GM21515 (cell line): ENCODE data around the gene ACOT11.
A peak's percentile ranks its signal among the peaks of the same experiment; 100 is the strongest.
"Not testable (repeated sequence)": the region's sequence is repeated elsewhere in the genome, so short reads cannot be mapped to it uniquely, and the experiment has no call there.

Source experiments
- ATAC-seq: cut with Tn5 transposase; IDR thresholded peaks from one replicate; pipeline ENCODE4 v1.9.1; 2021; ENCODE audit not compliant: unreplicated experiment

Gene ACOT11

GRCh38 chr1:54536656-54537055, 11.4 kb upstream of the ACOT11 start:
- not testable (repeated sequence) for ATAC-seq

- ATAC-seq = no peak
Measured at GRCh38 chr1:54537611-54538010, 10.4 kb upstream of the ACOT11 start.

GRCh38 chr1:54538538-54538937, 9.5 kb upstream of the ACOT11 start:
- ATAC-seq = no peak

- ATAC-seq = no peak
Measured at GRCh38 chr1:54540582-54541295, 7.3 kb upstream of the ACOT11 start.

DNA sequence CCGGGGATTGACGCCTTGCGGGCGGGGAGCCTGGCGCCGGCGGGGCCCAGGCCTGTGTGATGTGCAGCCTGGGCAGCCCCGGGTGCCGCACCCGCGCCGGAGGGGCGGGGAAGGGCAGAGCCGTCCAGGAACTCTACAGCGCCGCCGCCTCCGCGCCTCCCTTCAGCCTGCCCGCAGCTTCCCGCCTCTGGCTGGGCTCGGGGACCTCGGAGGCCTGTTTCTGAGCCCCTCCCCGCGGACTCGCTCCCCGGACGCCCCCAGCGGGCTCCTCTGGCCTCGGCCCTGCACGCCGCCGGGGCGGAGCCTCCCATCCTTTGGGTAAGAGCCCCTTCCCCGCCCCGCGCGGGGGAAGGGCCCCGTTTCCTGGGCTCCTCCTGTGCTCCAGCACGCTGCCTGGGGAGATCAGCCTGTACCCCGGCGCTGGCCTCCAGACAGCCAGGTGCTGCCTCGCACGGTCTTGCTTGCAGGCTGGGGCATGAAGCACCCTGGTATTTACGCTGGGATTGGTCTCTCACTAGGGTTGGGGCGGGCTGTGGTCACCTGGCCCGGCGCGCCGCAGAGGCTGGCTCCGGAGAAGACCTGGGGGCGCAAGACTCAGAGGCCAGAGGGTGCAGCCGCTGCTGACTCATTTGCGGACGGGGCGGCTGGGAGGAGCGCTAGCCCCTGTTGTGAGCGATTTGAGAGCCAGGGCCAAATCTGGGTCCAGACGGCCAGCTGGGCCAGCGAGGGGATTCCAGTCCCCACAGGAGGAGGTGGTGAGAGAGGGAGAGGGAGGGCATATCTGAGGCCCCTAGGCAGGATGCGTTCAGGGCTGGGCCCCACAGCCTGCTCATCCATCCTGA, 5.7 kb upstream of the ACOT11 start:
- ATAC-seq = peak; percentile 50

DNA sequence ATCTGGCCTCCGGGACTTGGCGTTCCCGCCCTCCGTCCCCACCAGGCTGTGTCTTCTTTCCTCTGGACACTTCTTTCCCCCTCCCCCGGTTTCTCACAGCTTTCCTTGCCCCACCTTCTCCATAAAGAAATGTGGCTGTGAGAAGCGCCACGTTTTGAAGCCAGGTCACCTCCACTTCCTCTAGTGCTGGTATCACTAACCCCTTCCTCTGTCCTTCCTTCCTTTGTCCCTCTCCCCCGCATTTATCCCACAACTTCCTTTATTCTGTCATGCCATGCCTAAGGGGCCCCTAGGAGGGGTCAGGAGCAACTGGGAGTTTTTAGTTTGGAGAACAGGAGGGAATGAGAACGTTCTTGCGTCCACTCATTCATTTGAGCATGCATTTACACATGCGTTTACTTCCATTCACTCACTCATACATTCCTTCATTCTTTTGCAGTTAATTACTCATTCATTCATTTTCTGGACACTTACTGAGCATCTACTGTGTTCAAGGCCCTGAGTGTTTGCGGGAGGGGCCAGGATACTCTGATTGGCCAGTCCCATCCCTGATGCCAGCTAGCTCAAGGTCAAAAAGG, 5.0 kb upstream of the ACOT11 start:
- ATAC-seq = no peak

GRCh38 chr1:54543729-54544496, 4.1 kb upstream of the ACOT11 start:
- no peak for ATAC-seq

GRCh38 chr1:54545916-54546635, 2.0 kb upstream of the ACOT11 start:
- ATAC-seq = no peak

DNA sequence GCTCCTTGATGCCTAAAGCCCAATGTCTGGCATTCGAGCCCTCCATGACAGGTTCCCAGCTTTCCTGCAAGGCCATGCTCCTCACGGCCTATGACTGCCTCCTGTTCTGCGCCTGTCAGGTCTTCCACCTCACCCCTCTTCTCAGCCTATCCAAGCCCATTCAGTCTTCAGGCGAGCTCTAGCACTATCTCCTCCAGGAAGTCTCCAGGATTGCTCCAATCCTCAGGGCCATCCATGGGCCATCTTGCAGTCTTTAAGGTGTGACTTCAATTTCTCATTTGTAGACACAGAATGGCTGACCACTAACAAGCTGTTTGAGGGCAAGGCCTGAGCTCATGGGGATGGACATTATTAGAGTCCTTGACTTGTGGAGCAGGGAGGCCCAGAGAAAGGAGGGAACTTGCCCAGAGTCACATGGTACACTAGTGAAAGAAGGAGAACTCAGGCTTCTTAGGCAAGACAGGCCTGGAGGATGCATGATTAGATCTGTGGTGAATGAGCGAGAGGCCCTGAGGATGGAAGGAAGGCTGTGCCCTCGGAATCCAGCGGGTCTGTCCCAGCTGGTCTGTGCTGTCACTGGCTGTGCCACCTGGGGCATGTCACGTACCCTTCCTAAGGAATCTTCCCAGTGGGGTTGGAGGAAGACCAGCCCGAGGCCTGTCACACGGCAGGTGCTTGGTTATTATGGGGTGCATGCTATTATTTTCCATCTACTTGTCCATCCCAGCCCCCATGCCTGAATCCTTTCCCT, 1.2 kb upstream of the ACOT11 start:
- no peak for ATAC-seq

DNA sequence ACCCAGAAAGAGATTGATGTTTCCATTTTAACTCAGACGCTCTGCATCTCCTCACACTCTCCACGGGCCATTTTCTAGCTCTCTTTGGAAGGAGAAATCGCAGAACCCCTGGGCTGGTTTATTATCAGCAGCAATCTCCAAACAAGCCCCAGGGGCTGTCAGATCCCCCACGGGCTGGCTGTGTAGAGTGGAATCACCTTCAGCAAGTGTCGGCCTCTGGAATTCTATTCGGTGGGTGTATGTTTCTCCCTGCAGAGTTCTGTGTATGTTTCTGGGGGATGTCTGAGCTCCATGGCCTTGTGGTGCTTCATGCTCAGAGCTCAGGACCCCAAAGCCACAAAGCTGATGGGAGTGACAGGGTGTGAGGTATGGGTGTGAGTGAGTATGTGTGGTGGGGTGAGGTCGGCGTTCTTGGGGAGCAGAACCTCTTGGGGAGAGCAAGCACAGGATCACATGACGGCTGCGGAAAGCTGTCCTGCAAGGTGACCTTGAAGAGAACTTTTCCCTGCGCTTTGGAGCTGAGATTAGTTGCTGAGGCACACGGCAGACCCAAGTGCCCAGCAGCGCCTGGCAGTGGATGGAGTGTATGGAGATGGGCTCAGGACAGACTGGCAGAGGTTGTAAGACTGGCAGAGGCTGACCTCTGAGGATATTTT, 489 bp downstream of the ACOT11 start:
- ATAC-seq = no peak

- ATAC-seq = no peak
Measured at GRCh38 chr1:54549181-54549924, 1.3 kb downstream of the ACOT11 start.

DNA sequence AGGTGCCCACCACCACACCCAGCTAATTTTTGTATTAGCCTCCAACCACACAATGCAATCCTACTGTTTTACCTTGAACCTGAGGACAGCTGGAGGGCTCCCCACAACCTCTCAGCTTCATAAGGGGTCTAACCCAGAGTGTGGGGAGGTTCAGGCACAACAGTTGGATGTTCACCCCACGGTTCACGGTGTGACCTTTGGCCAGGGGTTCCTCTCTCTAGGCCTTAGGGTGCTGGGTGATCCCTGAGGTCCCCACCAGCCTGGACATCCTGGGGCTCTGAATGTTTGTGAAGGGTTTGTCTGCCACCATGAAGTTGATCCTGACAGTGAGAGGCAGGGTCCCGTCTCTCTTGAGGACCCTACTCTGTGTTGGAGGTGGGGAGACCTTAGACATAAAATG, 3.9 kb downstream of the ACOT11 start:
- ATAC-seq = no peak

GRCh38 chr1:54553602-54554313, 5.7 kb downstream of the ACOT11 start:
- ATAC-seq = no peak

- no peak for ATAC-seq
Measured at GRCh38 chr1:54556110-54556509, 8.1 kb downstream of the ACOT11 start.

- no peak for ATAC-seq
Measured at GRCh38 chr1:54557671-54558355, 9.8 kb downstream of the ACOT11 start.

DNA sequence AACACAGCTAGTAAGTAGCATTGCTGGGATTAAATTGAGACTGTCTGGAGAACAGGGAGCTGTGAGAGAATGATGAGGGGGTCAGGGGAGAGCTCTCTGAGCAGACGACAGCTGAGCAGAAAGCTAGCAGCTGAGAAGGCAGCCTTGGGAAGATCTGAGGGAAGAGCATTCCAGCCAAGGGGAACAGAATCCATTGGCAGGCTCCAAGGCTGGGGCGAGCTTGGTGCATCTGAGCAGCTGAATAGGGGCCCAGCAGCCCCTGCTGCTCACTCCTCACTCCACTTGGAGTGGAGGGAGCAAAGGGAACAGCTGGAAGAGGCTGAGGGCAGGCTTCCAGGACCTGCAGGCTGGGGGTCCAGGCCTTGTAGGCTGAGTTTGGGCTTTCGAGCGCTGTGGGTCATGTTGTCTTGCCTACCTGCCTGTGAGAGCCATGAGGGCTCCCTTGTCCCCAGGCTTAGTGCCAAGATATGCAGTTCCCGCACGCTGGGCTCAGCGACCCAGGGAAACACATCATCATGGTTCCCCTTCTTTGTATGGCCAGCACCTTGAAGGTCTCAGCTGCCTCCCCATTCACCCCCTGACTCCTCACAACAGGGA, 10.5 kb downstream of the ACOT11 start:
- no peak for ATAC-seq

DNA sequence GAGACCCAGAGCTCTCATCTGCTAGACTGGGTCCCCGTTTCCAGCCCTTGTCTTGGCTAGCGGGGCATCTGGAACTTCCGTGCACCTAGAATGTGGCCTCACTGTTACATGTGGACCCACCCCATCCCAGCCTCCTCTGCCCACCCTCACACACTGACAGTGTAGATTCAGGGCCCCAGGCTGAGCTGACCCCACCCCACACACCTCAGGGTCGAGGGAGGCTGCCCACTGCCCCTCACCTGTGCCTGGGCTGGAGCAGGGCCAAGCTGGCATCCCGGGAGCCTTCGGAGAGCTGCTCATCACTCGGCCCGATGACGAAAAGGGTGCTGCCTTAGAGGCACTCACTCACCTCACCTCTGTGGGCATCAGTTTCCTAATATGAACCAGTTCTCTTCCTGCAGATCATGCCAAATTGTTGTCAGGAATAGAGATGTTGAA, 11.1 kb downstream of the ACOT11 start:
- no peak for ATAC-seq
